Skeletal muscle cell (primary cell): ENCODE data around the gene CFAP298.
"Not testable (repeated sequence)": the region's sequence is repeated elsewhere in the genome, so short reads cannot be mapped to it uniquely, and the experiment has no call there.

Experiments used
- DNase-seq: peaks from one replicate; pipeline ENCODE4 v3.0.0-alpha.2; 2010; ENCODE audit warnings: low read depth
- H3K4me3 ChIP-seq: 2 replicates; pipeline ENCODE4 v1.5.1; 2011; ENCODE audit warnings: low read depth, mild to moderate bottlenecking, control low read depth, low read length, moderate library complexity

The CFAP298 gene

DNA sequence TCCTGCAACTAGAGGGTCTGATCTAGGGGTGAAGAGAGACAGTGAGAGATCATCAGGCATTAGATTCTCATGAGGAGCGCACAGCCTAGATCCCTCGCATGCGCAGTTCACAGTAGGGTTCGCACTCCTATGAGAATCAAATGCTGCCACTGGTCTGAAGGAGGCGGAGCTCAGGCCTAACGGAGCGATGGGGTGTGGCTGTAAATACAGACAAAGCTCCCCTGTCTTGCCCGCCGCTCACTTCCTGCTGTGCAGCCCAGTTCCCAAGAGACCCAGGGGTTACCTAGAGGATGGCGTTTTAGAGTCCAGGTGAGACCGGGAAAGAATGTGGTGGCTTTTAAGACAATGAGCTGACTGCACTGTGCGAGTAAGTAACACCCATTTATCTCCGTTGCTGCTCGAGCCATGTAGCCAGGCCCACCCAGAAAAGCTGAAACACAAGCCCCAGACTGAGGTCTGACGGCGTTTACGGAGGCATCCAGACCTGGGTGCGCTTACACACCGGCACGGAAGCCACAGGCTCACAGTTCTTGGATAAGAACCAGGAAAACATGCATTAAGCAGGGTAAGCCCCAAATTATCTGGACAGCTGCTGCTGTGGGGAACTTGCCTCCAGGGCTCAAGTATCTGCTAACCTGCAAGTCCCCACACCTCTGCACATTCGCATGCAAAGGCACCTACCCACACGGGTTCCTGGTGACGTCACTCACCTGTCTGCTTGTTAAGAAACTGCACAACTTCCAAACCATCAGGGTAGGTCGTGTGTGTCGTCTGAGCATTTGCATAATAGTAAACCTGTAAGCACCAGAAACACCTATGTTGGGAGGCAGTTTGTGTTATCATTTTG, 39.4 kb downstream of the CFAP298 start:
- H3K4me3 ChIP-seq = no peak overlapping the region
- no peak for DNase-seq

GRCh38 chr21:32570456-32570855, 41.7 kb downstream of the CFAP298 start:
- no peak for DNase-seq
- H3K4me3 ChIP-seq = no peak overlapping the region

DNA sequence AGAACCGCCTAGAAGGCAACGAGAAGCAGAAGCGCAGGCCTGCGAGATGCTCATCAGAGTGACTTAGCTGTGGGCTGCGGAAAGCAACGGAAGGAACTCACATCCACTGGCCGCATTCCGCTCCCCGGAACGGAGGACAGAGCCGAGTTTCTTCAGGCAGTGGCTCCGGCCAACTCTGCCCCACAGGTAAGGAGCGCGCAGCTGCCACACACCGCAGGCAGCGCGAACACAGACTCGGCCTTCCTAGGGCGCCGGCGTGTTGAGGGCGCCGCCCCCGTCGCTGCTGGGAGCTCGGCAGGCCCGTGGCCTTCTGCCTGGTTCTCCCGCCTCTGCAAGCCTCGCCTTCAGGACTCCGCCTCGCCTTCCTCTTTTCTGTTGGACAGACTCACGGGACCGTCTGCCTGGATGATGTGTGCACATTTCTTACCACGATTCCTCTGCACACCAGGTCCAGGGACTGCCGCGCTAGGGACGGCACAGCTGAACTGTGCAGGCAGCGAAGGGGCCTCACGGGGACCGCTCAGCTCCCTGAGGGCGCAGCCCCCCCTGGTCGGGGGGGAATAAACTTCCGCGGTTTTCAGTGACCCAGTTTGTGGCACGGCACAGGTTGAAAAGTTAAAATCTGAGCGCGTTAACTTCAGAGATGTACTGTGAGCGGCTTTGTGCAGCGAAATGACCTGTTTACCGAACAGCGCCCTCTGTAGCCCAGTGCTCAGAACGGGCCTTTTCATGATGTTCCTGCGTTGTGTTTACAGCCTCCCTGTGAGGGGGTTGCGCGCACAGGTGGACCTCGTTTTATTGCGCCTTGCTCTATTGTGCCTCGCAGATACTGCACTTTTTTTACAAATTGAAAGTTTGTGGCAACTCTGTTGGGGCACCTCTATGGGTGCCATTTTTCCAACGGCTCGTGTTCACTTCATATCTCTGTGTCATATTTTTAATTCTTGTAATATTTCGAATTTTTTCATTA, 42.6 kb downstream of the CFAP298 start:
- DNase-seq = no peak
- H3K4me3 ChIP-seq = peak overlapping the region; percentile 66

DNA sequence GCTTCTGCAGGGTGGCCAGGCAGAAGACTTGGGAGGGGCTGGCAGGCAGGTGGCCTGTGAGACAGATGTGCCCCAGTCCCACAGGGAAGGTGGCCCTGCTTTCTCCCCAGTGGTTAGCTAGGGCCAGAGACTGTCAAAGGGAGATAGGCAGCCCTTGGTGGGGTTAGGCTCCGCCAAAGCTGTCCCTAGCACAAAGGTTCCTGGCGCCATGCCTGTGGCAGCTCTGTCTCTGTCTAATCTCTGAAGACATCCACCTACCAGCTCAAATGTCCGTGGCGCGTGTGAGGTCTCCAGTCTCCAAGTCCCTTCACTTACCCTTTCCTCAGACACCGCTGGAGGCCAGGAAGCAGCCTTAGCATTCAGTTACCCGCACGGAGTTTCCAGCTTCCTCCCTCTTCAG, 44.6 kb downstream of the CFAP298 start:
- no peak for DNase-seq
- no peak overlapping the region for H3K4me3 ChIP-seq

DNA sequence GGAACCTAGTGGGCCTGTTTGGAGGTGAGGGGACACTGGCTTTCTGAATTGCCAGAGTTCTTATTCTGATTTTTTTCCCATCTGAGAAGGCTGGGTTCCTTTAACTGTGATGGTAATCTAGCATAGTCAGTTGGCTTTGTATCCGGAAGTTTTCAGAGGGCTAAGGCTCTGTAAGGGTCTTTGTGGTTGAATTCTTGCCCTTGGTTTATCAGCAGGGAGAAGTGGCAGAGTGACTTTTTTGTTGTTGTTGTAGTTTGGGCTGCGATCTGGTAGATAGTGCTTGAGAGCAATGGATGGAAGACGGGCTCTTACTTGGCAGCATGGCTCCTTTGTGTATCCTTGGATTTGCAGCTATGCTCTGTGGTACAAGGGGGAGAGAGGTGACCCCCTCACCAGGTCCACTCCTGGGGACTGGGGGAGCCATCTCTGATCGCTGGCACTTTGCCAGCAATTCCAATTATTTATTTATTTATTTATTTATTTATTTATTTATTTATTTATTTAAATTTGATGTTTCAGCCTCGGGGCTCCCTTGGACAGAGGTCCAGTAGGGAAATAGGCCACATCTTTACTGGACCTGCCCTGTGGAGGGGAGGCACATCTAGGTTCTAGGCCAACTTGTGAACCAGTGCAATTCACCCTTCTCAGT, 45.3 kb downstream of the CFAP298 start:
- no peak for DNase-seq
- H3K4me3 ChIP-seq = no peak overlapping the region

GRCh38 chr21:32565856-32566465, 46.2 kb downstream of the CFAP298 start:
- DNase-seq = no peak
- no peak overlapping the region for H3K4me3 ChIP-seq

GRCh38 chr21:32562915-32563314, 49.3 kb downstream of the CFAP298 start:
- H3K4me3 ChIP-seq = no peak overlapping the region
- DNase-seq = no peak

- DNase-seq = peak; percentile 31
- no peak overlapping the region for H3K4me3 ChIP-seq
These were observed 49.8 kb downstream of the CFAP298 start for GRCh38 chr21:32562426-32562825.

DNA sequence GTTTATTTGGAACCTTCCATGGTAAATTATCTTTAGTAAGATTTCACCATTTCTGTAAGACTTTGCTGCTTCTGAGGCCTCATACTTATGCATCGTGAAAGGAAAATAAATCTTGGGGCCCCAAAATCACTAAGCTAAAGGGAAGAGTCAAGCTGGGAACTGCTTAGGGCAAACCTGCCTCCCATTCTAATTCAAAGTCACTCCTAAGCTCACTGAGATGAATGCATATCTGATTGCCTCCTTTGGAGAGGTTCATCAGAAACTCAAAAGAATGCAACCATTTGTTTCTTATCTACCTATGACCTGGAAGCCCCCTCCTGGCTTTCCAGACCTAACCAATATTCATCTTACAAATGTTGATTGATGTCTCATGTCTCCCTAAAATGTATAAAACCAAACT, 50.7 kb downstream of the CFAP298 start:
- DNase-seq, H3K4me3 ChIP-seq: not testable (repeated sequence)

DNA sequence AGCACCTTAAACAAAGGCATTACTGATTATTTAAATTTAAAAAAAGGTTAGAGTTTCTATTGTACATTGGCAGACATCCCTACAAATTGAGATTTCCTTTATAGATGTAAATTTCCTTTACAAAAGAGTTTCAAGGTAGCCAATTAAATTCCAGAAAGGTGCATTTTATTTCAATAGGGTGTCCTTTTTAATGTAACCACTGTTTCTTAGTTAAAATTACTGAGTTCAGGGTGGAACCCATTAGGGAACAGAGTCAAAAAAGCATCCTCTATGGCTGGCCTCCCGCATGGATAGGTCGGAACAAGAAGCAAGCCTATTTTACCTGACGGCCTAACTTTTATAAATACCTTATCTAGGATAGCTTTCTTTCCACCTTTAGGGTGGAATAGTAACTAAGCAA, 51.3 kb downstream of the CFAP298 start:
- no peak overlapping the region for H3K4me3 ChIP-seq
- no peak for DNase-seq

DNA sequence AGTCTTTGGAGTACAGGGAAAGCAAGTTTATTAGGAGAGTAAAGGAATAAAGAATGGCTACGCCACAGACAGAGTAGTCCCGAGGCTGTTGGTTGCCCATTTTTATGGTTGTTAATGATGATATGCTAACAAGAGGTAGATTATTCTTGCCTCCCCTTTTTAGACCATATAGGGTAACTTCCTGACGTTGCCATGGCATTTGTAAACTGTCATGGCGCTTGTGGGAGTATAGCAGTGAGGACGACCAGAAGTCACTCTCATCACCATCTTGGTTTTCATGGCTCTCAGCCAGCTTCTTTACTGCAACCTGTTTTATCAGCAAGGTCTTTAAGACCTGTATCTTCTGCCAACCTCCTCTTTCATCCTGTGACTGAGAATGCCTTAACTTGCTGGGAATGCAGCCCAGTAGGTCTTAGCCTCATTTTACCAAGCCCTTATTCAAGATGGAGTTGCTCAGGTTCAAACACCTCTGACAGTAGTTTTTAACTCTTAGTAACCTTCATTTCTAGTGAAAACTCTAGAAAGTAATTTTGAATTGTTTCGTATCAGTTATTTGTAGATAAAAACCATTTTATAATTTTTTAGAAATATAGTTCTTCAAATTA, 53.1 kb downstream of the CFAP298 start:
- no peak overlapping the region for H3K4me3 ChIP-seq
- no peak for DNase-seq

GRCh38 chr21:32558106-32558505, 54.1 kb downstream of the CFAP298 start:
- no peak for DNase-seq
- H3K4me3 ChIP-seq = no peak overlapping the region

DNA sequence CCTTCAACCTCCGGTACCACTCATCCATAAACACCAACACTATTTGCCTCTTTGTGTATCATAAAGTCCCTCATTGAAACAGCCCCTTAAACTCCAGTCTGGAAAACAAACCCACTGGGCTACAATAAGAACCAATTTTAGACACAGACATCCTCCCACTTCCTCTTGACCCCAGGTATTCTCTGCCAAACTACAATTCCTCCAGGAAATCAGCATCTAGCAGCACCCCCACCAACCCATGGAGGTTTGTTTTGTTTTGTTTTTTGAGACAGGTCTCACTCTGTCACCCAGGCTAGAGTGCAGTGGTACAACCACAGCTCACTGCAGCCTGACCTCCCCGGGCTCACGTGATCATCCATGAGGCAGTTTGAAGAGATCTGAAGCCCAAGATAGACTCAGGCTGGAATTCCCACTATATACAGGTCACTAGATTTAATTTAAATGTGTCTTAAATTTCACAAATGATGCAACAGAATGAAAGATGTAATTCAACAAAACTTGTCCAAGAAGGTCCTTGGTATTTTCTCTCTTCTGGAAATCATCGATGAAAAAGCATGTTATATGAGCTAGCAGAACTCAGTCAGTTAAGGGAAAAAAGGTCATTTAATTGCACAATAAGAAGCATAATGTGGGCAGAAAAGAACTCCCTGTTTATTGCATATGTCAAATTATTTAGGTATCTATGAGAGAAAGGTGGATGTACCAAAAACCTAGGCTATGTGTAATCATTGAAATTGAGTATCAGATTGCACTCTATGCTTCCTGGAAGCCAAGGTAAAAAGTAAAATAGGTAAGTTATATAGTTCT, 57.1 kb downstream of the CFAP298 start:
- DNase-seq = no peak

DNA sequence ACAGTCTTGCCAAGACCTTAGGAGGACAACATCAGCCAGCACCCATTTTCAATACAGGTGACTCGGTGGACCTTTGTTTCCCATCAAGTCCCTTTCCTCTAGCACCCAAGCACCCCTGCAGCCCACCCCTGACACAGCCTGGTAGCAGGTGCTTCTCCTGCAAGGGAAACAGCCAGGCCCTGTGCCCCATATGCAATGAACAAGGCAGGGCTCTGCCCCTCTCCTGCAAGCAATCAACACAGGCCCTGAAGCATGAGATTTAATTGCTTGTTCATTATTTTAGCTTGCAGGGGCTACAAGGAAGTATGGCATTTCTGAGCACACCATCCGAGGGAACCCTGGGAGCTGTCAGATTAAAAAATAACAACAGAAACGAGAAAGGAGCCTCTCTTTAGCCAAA, 62.3 kb downstream of the CFAP298 start:
- no peak overlapping the region for H3K4me3 ChIP-seq
- DNase-seq = no peak

More for the DNA sequence above, 57.1 kb downstream of the CFAP298 start:
- H3K4me3 ChIP-seq = no peak overlapping the region

DNA sequence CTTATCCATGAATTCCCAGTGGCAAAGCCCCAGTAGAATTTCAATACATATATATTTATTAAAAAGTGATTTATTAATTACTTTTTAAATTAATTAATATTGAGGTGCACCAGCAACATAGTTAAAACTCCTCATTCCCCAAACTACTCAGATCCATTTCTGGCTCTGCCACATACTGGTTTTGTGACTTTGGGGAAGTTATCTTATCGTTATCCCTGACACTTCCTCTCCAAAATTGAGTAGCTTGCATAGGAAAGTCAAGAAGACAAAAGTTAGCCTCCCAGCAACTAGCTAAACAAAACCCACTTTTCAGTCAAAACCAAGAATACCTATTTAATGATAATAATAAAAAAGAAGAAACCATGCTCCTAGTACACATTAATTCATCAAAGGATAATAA, 62.7 kb downstream of the CFAP298 start:
- no peak for DNase-seq
- no peak overlapping the region for H3K4me3 ChIP-seq
